HG03439 (cell line): ENCODE measurements around the gene NEU1.
"Not testable (repeated sequence)": the region's sequence is repeated elsewhere in the genome, so short reads cannot be mapped to it uniquely, and the experiment has no call there.

Experiments
- ATAC-seq: cut with Tn5 transposase; IDR thresholded peaks from one replicate; pipeline ENCODE4 v1.9.1; 2021; ENCODE audit warnings: mild to moderate bottlenecking, moderate library complexity; ENCODE audit not compliant: unreplicated experiment

The NEU1 gene

DNA sequence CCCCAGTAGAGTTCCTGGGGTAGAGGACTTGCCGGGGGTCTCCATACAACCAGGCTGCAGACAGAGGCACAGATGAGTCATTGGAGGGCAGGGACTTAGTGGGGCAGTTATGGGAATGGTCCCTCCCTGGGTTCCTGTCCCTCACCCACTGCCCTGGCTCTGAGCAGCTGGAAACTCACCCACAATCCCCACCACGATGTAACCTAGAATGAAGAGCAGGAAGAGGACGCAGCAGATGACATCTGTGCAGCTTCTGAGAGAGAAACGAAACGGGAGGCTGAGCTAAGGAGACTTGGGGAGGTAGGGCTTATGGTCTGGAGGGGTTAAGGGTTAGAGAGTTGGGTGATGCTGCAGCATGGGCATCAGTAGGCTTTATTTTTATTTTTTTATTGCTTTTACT is 13.3 kb upstream of the NEU1 start:
- no peak for ATAC-seq

DNA sequence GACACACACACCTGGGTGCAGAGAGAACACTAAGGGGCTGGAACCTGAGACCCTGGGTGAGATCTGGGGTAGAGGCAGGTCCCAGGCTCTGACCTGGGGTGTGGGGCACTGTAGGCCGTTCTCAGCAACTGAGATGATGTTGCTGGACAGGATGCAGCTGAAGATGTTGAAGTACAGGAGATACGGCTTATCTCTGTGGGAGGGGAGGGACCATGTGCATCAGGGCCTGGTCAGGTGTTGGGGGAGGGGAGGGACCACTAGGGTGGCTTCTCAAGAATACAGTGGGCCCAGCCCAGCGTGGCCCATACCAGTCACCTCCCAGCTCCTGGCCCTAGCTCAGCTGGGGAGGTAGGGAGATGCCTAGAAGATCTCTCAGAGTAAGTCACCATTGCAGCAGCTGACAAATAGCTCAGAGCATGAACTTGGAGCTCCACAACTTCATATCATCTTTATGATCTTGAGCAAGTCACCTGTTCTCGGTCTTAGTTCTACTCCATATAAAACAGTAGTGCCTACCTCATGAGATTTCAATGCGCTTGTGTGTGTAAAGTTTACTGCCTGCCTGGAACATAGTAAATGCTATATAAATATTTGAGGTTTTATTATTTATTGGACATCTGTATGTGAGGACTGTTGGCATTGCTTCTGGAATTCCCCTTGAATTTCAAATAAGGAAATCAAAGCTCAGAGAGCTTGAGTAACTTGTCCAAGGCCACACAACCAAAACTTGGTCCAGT is 12.4 kb upstream of the NEU1 start:
- no peak for ATAC-seq

GRCh38 chr6:31874084-31874670 is 11.6 kb upstream of the NEU1 start:
- no peak for ATAC-seq

DNA sequence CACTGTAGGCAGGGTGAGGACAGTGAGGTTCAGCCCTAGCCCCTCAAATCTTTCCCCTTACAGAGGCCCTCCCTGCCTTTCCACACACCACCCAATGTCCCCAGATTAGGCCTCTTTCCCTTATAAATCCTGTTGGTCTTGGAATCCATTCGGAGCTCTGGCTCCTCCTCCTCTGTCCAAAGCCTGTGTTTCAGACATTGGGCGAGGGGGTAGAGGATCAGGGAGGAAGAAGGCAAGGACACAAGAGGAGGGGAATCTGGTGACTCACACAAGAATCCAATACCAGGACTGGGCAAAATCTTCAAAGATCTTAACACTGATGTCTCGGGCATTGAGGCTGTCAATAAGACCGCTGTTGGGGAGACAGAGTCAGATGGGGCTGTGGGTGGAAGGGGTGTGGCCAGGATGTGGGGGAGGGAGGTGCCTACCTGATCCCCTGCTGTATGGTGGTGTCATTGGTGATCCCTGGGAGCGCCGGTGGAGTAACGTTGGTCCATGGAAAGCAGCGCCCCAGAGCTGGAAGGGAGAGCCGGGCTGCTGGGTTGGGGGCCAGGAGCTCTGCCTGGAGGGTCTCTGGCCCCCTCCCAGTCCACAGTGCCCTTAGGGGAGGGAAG is 8.5 kb upstream of the NEU1 start:
- no peak for ATAC-seq

- no peak for ATAC-seq
Measured at GRCh38 chr6:31870385-31870921, 7.8 kb upstream of the NEU1 start.

DNA sequence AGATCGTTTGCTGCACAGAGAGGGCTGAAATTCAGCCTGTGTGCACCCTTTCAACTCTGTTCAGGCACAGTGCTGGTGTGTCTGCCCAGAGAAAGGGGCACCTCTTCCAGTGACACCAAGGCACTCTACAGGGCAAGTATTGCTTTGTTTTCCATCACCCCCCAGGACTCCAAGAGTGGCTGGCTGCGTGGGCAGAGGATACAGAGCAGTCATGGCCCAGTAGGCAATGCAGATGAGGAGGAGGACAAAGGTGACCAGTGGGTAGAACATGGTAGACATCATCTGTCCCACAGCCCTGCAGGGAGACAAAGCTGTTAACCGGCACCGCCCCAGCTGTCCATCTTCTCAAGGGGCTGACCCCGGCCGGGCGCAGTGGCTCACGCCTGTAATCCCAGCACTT is 6.7 kb upstream of the NEU1 start:
- ATAC-seq: no peak

GRCh38 chr6:31868658-31868971 is 6.0 kb upstream of the NEU1 start:
- ATAC-seq: not testable (repeated sequence)

GRCh38 chr6:31865205-31866118 is 2.8 kb upstream of the NEU1 start:
- ATAC-seq: no peak

GRCh38 chr6:31864818-31865204 is 2.2 kb upstream of the NEU1 start:
- ATAC-seq: no peak

DNA sequence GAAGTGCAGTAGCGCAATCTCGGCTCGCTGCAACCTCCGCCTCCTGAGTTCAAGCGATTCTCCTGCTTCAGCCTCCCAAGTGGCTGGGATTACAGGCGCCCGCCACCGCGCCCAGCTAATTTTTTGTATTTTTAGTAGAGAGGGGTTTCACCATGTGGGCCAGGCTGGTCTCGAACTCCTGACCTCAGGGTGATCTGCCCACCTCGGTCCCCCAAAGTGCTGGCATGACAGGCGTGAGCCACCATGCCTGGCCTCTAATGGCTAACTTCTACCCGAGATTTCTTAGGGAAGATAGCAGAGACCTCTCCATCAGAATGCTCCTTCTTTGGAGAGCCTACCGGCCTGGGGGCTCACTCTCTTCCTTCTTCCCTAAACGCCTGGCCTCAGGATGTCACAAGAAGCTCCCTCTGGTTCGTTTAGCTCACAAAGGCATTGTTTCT is 1.5 kb upstream of the NEU1 start:
- ATAC-seq: not testable (repeated sequence)

- ATAC-seq: no peak
Measured at GRCh38 chr6:31861919-31862343, 690 bp downstream of the NEU1 start.

DNA sequence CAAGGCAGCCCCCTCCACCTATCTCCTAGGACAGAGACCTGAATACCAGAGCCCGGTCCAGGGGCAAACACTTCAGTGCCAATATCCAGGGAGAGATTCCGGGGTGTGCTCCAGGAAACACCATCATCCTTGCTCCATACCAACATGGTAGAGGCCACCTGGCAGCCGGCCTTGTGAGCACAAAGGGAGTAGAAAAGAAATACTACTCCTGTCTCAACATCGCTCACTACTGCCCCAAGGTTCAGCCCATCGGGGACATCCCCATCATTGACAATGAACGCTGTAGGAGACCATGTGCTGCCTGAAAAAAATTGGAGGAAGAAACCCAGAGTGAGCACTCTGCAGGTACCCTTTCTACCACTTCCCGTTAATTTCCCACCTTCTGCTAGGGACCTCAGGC is 1.5 kb downstream of the NEU1 start:
- ATAC-seq: no peak

DNA sequence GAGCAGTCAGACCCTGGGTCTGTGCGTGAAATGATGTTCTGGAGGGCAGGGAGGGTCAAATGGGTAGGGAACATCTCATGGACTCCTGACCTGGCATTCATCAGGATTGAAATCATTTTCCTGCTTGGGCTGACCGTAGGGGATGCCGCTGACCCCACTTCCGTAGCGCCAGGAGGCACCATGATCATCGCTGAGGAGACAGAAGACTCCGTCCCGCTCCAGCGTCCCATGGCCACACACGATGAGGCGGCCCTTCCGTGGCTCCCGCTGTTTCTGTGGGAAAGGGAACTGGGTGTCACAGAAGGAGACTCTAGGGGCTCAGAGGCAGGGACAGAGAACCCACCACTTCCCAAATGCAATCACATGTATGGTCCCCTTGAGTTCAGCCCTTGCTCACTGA is 2.3 kb downstream of the NEU1 start:
- ATAC-seq: no peak

- no peak for ATAC-seq
Measured at GRCh38 chr6:31859923-31860322, 2.7 kb downstream of the NEU1 start.

- ATAC-seq: no peak
Measured at GRCh38 chr6:31858707-31859106, 3.9 kb downstream of the NEU1 start.

DNA sequence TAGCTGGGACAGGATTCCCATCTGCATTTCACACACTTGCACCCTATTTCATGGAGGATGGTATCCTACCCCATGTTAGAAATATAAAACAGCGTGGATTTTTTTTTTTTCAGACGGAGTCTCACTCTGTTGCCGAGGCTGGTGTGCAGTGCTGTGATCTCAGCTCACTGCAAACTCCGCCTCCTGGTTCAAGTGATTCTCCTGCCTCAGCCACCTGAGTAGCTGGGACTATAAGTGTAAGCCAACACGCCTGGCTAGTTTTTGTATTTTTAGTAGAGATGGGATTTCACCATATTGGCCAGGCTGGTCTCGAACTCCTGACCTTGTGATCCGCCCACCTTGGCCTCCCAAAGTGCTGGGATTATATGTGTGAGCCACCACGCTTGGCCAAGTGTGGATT is 4.8 kb downstream of the NEU1 start:
- ATAC-seq: not testable (repeated sequence)

DNA sequence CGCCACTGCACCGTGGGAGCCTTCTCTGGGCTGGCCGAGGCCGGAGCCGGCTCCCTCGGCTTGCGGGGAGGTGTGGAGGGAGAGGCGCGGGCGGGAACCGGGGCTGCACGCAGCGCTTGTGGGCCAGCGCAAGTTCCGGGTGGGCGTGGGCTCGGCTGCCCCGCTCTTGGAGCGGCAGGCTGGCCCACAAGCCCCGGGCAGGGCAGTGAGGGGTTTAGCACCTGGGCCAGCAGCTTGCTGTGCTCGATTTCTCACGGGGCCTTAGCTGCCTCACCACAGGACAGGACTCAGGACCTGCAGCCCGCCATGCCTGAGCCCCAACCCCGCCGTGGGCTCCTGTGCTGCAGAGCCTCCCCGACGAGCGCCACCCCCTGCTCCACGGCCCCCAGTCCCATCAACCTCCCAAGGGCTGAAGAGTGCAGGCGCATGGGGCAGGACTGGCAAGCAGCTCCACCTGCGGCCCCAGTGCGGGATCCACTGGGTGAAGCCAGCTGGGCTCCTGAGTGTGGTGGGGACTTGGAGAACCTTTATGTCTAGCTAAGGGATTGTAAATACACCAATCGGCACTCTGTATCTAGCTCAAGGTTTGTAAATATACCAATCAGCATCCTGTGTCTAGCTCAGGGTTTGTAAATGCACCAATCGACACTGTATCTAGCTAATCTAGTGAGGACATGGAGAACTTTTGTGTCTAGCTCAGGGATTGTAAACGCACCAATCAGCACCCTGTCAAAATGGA is 10.5 kb downstream of the NEU1 start:
- not testable (repeated sequence) for ATAC-seq

DNA sequence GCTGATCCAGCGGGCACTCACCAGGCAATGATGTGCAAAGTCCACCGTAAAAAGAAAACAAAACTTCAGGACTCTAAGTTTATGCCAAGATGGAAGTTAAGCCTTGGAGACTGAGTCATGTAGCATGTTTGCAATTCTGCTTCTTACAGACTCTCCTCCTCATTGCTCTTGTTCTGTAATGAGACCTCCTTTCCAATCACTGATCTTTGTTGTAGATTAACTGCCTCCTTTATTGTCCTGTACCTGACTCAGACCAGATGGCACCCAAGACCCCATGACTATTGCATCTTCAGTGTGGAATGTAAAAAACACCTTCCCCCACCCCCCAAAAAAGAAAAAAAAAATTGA is 11.2 kb downstream of the NEU1 start:
- ATAC-seq: no peak

- no peak for ATAC-seq
Measured at GRCh38 chr6:31850765-31851484, 11.7 kb downstream of the NEU1 start.
